Astrocyte of the spinal cord (primary cell): Measurements from ENCODE around the gene BABAM1.
"Not testable (repeated sequence)": the region's sequence is repeated elsewhere in the genome, so short reads cannot be mapped to it uniquely, and the experiment has no call there.

ENCODE experiments used
- DNase-seq: peaks from one replicate; pipeline ENCODE4 v3.0.0; 2011; ENCODE audit warnings: low read depth, low spot score
- H3K4me3 ChIP-seq: 2 replicates; pipeline ENCODE4 v1.5.1; 2011; ENCODE audit warnings: low read depth, mild to moderate bottlenecking, low read length, moderate library complexity
- CTCF ChIP-seq: IDR thresholded peaks from 2 replicates; pipeline ENCODE4 v1.5.1; 2012; ENCODE audit warnings: low read depth, mild to moderate bottlenecking, low read length, inconsistent platforms
- in situ Hi-C: cut with HindIII; loops from 2 replicates; pipeline ENCODE4 v1.10.0; 2017; ENCODE audit warnings: low sequenced_read_pairs

The BABAM1 gene

GRCh38 chr19:17268754-17269153, 1.5 kb downstream of the BABAM1 start:
- TF ChIP-seq CTCF, result no peak
- in situ Hi-C loops, result no loop called here
- no peak for DNase-seq
- no peak overlapping the region for H3K4me3 ChIP-seq

GRCh38 chr19:17274892-17275291, 7.6 kb downstream of the BABAM1 start:
- DNase-seq, in situ Hi-C loops, H3K4me3 ChIP-seq: not testable (repeated sequence)

- no peak overlapping the region for H3K4me3 ChIP-seq
- no peak for DNase-seq
- in situ Hi-C loops, result no loop called here
- no peak for TF ChIP-seq CTCF
Observed at GRCh38 chr19:17275441-17276175, 8.4 kb downstream of the BABAM1 start.

- DNase-seq, result no peak
- no peak for TF ChIP-seq CTCF
- H3K4me3 ChIP-seq, result no peak overlapping the region
- in situ Hi-C loops, result no loop called here
Observed at GRCh38 chr19:17279436-17279835, 12.2 kb downstream of the BABAM1 start.

GRCh38 chr19:17281391-17282304, 14.4 kb downstream of the BABAM1 start, which contains the start of gene ANKLE1:
Gene ANKLE1 (plus strand): TSS chr19:17281901. CDS start chr19:17281921, 20 bp downstream.
- peak within 1 kb of the TSS; percentile 25 for H3K4me3 ChIP-seq
- DNase-seq, result no peak
- no peak for TF ChIP-seq CTCF
- in situ Hi-C loops, result no loop called here

- peak overlapping the region; percentile 25 for H3K4me3 ChIP-seq
- in situ Hi-C loops, result no loop called here
- DNase-seq, result peak; percentile 65
- peak; percentile 92 for TF ChIP-seq CTCF
Observed at GRCh38 chr19:17282488-17283125, 15.4 kb downstream of the BABAM1 start.
